Measurements from ENCODE around the gene MS4A18. TPM values are rescaled to one million over a fixed set of nuclear protein-coding genes. Genes with fewer than 3 reads are reported as not detected.

The MS4A18 gene
- total RNA-seq, 2 donors from 2014 or later = not detected

GRCh38 chr11:60782393-60783140 is 58.0 kb downstream of the MS4A18 start:
- ATAC-seq (no peak), DNase-seq (no peak)
- no peak for TF ChIP-seq CTCF (IDR thresholded peaks at IDR 0.05)
- no peak for TF ChIP-seq POLR2A (IDR thresholded peaks at IDR 0.05)
- Histone ChIP-seq H3K27ac (no peak overlapping the region), H3K9me3 (no peaks in the 10 kb centered on the region), H3K4me1 (no peaks in the 10 kb centered on the region), H3K36me3 (replicated peaks in 1 of 2; ENCODE audit: insufficient read depth in 1 of 2, low read depth in 2 of 2) (no peaks in the 10 kb centered on the region), H3K27me3 (no peaks in the 10 kb centered on the region), H3K4me3 (no peak overlapping the region)
- WGBS, 2 donors = 67 to 87% methylated on average over 11 to 12 of the region's 12 CpGs
- intact Hi-C loops (cut with DNase I) = no loop called here

- 79 to 89% methylated on average over 7 to 8 of the region's 8 CpGs for WGBS, 2 donors
- ATAC-seq = no peak
- Histone ChIP-seq H3K4me3 (no peak overlapping the region), H3K36me3 (replicated peaks in 1 of 2; ENCODE audit: insufficient read depth in 1 of 2, low read depth in 2 of 2) (no peaks in the 10 kb centered on the region), H3K9me3 (no peaks in the 10 kb centered on the region), H3K27me3 (no peaks in the 10 kb centered on the region), H3K4me1 (no peaks in the 10 kb centered on the region), H3K27ac (no peak overlapping the region)
- TF ChIP-seq CTCF (IDR thresholded peaks at IDR 0.05) (no peak), POLR2A (IDR thresholded peaks at IDR 0.05) (no peak)
- intact Hi-C loops (cut with DNase I) = no loop called here
- DNase-seq = no peak
These were observed 58.6 kb downstream of the MS4A18 start for GRCh38 chr11:60783141-60783484.

GRCh38 chr11:60783911-60784310 is 59.4 kb downstream of the MS4A18 start:
- 82 to 85% methylated on average over 7 of the region's 7 CpGs for WGBS, 2 donors
- H3K27me3 ChIP-seq = no peaks in the 10 kb centered on the region
- no peaks in the 10 kb centered on the region for H3K4me1 ChIP-seq
- H3K9me3 ChIP-seq = no peaks in the 10 kb centered on the region
- TF ChIP-seq CTCF (IDR thresholded peaks at IDR 0.05) = no peak
- no peak for TF ChIP-seq POLR2A (IDR thresholded peaks at IDR 0.05)
- no peak overlapping the region for H3K27ac ChIP-seq
- no peak overlapping the region for H3K4me3 ChIP-seq
- ATAC-seq (no peak), DNase-seq (no peak)
- H3K36me3 ChIP-seq (replicated peaks in 1 of 2; ENCODE audit: insufficient read depth in 1 of 2, low read depth in 2 of 2) = no peaks in the 10 kb centered on the region
- intact Hi-C loops (cut with DNase I) = no loop called here

GRCh38 chr11:60785136-60785535 is 60.6 kb downstream of the MS4A18 start, which contains the start of gene MS4A10:
Gene MS4A10 (plus strand): TSS chr11:60785333. CDS start chr11:60790336, 5,003 bp downstream.
- DNase-seq (no peak), ATAC-seq (no peak)
- intact Hi-C loops (cut with DNase I) = no loop called here
- WGBS, 2 donors = 58 to 67% methylated on average over 8 to 9 of the region's 9 CpGs
- Histone ChIP-seq H3K4me1 (no peaks in the 10 kb centered on the region), H3K27ac (no peak within 1 kb of the TSS), H3K27me3 (no peaks in the 10 kb centered on the region), H3K36me3 (replicated peaks in 1 of 2; ENCODE audit: insufficient read depth in 1 of 2, low read depth in 2 of 2) (no peaks in the 10 kb centered on the region), H3K9me3 (no peaks in the 10 kb centered on the region), H3K4me3 (no peak within 1 kb of the TSS)
- no peak for TF ChIP-seq POLR2A (IDR thresholded peaks at IDR 0.05)
- no peak for TF ChIP-seq CTCF (IDR thresholded peaks at IDR 0.05)

- WGBS, 2 donors = 57 to 58% methylated on average over 8 of the region's 8 CpGs
- DNase-seq (no peak), ATAC-seq (no peak)
- H3K27ac ChIP-seq = no peak overlapping the region
- no peak overlapping the region for H3K4me3 ChIP-seq
- TF ChIP-seq CTCF (IDR thresholded peaks at IDR 0.05) (peak in 1 of 7 experiments; percentile 6), POLR2A (IDR thresholded peaks at IDR 0.05) (no peak)
- H3K9me3 ChIP-seq = no peaks in the 10 kb centered on the region
- intact Hi-C loops (cut with DNase I) = no loop called here
- no peaks in the 10 kb centered on the region for H3K4me1 ChIP-seq
- H3K36me3 ChIP-seq (replicated peaks in 1 of 2; ENCODE audit: insufficient read depth in 1 of 2, low read depth in 2 of 2) = no peaks in the 10 kb centered on the region
- no peaks in the 10 kb centered on the region for H3K27me3 ChIP-seq
These were observed 61.4 kb downstream of the MS4A18 start for GRCh38 chr11:60785806-60786361.

Measured in body of pancreas (tissue), 4 donors.